T-helper 17 cell (primary cell): Measurements from ENCODE around the gene MSL3. TPM values are rescaled to one million over a fixed set of nuclear protein-coding genes. Genes with fewer than 3 reads are reported as not detected.

Experiments used
- ATAC-seq: fragments of 150-1000 bp; cut with Tn5 transposase; 2 replicates; pipeline ENCODE4 v1.10.0; 2021; ENCODE audit warnings: mild to moderate bottlenecking, moderate library complexity
- DNase-seq, 3 donors: peaks; one replicate each; pipeline versions ENCODE4 v3.0.0 to v3.0.0-alpha.2; 2020 to 2021
- H3K9me3 ChIP-seq: one replicate; pipeline ENCODE4 v1.7.0; 2013; ENCODE audit warnings: low read length, mild to moderate bottlenecking; ENCODE audit not compliant: control insufficient read depth, poor library complexity, severe bottlenecking
- H3K27ac Mint-ChIP-seq: one replicate; pipeline ENCODE4 v1.8.0; 2022; ENCODE audit warnings: mild to moderate bottlenecking, moderate library complexity, mixed read lengths
- H3K27me3 Mint-ChIP-seq: one replicate; pipeline ENCODE4 v1.8.0; 2022; ENCODE audit warnings: mixed read lengths
- H3K36me3 Mint-ChIP-seq: one replicate; pipeline ENCODE4 v1.8.0; 2022; ENCODE audit warnings: low read depth, mixed read lengths
- H3K4me1 Mint-ChIP-seq: one replicate; pipeline ENCODE4 v1.8.0; 2022; ENCODE audit warnings: mild to moderate bottlenecking, mixed read lengths
- H3K4me3 Mint-ChIP-seq: one replicate; pipeline ENCODE4 v1.8.0; 2022; ENCODE audit warnings: mild to moderate bottlenecking, moderate library complexity, mixed read lengths
- total RNA-seq, 4 donors: library from RNA in 2 of 4; stranded (reverse) in 2 of 4; gene quantifications; one replicate each; pipeline ENCODE4 v1.2.3 and lab custom pipeline; 2022 to 2026

MSL3 gene
- total RNA-seq, 2 donors from 2014 or later, result 86.2 to 86.3 TPM

DNA sequence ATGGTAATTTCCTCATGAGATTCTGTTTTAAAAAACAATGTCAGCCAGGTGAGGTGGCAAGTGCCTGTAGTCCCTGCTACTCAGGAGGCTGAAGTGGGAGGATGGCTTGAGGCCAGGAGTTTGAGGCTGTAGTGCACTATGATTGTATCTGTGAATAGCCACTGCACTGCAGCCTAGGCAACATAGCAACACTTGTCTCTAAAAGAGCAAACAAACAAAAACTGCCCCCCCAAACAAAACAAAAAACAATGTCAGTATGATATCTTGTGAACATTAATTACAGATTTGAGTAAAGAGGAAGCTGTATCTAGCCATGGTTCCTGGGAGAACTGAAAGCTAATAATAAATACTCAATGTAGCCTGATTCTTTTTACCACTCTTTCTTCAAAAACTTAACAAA, 6.8 kb upstream of the MSL3 start:
- DNase-seq (no peak), ATAC-seq (no peak)
- Mint-ChIP-seq H3K4me3 (no peak overlapping the region), H3K4me1 (no peaks in the 10 kb centered on the region), H3K36me3 (no peaks in the 10 kb centered on the region), H3K27ac (no peak overlapping the region), H3K27me3 (no peaks in the 10 kb centered on the region)
- H3K9me3 ChIP-seq, result no peaks in the 10 kb centered on the region

DNA sequence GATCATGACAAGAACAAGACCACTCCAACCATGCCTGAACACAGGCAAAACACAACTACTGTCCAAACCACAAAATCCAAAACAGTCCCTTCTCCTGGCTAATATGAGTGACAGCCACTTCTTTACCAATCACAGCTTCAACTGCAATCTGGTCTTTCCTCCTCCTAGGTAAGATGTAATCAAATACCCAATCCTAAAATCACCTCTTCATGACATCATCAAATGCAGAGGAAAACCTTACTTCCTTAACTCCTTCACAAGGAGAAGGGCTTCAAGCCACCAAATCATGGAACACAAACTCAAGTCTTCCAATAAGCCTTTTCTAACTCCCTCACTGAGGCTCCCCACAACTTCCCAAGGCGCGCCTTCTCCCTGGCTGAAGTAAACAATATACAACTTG, 4.4 kb upstream of the MSL3 start:
- Mint-ChIP-seq H3K4me3 (no peak overlapping the region), H3K36me3 (no peaks in the 10 kb centered on the region), H3K27me3 (no peaks in the 10 kb centered on the region), H3K27ac (no peak overlapping the region), H3K4me1 (peaks cover 3% of the 10 kb centered on the region)
- H3K9me3 ChIP-seq, result no peaks in the 10 kb centered on the region
- DNase-seq (no peak), ATAC-seq (no peak)

GRCh38 chrX:11754958-11755645, 2.9 kb upstream of the MSL3 start:
- ATAC-seq, result no peak
- Mint-ChIP-seq H3K27ac (no peak overlapping the region), H3K4me1 (peaks cover 9% of the 10 kb centered on the region), H3K4me3 (peak overlapping the region; percentile 64), H3K27me3 (no peaks in the 10 kb centered on the region), H3K36me3 (peaks cover 3% of the 10 kb centered on the region)
- no peaks in the 10 kb centered on the region for H3K9me3 ChIP-seq
- DNase-seq, result no peak

GRCh38 chrX:11755724-11756123, 2.3 kb upstream of the MSL3 start:
- Mint-ChIP-seq H3K4me3 (no peak overlapping the region), H3K27me3 (no peaks in the 10 kb centered on the region), H3K36me3 (peaks cover 3% of the 10 kb centered on the region), H3K4me1 (peaks cover 9% of the 10 kb centered on the region), H3K27ac (no peak overlapping the region)
- DNase-seq, result no peak
- no peak for ATAC-seq
- no peaks in the 10 kb centered on the region for H3K9me3 ChIP-seq

DNA sequence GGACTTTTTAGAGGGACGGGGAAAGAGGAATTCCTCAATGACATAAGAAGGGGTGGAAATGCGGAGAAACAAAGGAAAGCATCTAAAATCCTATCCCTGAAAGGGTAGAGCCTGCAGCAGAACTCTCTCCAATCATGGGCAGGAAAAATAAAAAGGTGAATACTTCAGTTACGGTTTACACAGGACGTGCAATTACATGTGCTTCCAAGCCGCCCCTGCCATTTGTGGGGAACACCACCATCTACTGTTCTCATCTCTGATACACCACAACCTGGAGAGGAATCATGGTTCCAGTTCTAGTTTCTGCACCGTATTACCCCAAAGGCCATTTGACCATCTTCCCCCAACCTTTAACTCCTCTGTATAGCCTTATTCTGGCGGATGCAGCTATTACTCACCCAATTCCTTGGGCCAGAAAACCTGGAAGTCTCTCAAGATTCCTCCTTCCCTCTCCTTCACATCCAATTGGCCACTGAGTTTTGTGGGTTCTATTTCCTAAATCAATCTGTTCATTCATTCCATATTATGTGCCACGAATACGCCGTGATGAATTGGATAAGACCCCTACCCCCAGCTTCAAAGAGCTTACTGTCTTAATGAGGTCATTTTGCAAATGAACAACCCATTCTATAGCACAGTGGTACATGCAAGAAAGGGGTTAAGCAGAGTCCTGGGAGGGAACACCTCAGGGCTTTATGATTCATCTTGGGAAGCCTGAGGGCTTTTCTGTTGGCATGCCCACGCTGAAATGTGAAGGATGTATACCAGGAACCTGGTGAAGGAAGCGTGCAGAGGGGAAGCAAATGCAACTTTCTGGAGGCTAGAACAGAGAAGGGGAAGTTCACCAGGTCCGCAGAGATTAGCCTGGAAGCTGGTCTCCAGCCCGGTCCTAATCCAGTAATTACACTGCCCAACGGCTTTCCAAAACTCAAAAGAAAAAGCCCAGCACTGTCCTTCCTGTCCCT, 1.4 kb upstream of the MSL3 start:
- Mint-ChIP-seq H3K27ac (no peak overlapping the region), H3K4me1 (peaks cover 11% of the 10 kb centered on the region)
- ATAC-seq, result no peak

DNA sequence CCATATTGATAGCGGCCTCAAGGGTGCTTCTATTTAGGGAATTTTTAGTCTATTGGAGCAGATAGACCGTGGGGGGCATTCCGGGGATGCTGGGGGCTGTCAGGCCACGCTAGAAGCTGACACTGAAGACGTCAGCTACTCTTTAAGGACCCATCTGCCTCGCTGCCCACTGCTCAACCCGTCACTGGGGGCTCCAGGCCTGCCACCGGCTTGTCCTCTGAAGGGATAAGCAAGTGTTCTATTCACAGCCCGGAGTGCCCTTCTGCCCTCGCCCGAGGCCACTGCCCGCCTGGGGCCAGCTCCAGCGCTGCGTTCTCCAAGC, 679 bp upstream of the MSL3 start:
- H3K27me3 Mint-ChIP-seq, result no peaks in the 10 kb centered on the region
- DNase-seq, result no peak
- no peaks in the 10 kb centered on the region for H3K9me3 ChIP-seq
- H3K27ac Mint-ChIP-seq, result no peak overlapping the region
- peaks cover 14% of the 10 kb centered on the region for H3K4me1 Mint-ChIP-seq
- ATAC-seq, result no peak
- peak overlapping the region; percentile 49 for H3K4me3 Mint-ChIP-seq
- H3K36me3 Mint-ChIP-seq, result peaks cover 3% of the 10 kb centered on the region

More for the DNA sequence above, 1.4 kb upstream of the MSL3 start:
- no peaks in the 10 kb centered on the region for H3K9me3 ChIP-seq
- no peak for DNase-seq
- Mint-ChIP-seq H3K36me3 (peaks cover 3% of the 10 kb centered on the region), H3K4me3 (peak overlapping the region; percentile 49), H3K27me3 (no peaks in the 10 kb centered on the region)

- no peaks in the 10 kb centered on the region for H3K9me3 ChIP-seq
- DNase-seq (peak; percentile 83 to 85 (median 84)), ATAC-seq (peak; percentile 78)
- Mint-ChIP-seq H3K27ac (peak overlapping the region; percentile 97), H3K4me3 (peak overlapping the region; percentile 99), H3K36me3 (peaks cover 3% of the 10 kb centered on the region), H3K27me3 (no peaks in the 10 kb centered on the region), H3K4me1 (peaks cover 17% of the 10 kb centered on the region)
Measured at GRCh38 chrX:11758400-11759171, 549 bp downstream of the MSL3 start.

DNA sequence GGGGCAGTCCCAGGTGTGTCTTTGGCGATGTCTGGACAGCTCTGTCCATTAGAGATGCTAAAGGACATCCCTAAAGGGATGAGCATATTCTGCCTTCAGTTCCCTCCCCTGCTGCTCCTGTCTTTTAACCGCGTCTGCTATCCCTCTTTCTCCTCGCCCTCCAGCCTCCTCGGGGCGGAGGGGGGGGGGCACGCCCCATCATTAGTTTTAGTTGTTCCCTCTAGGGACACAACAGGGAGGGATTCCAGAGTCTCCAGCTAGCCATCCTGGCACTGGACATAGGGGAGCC, 1.1 kb downstream of the MSL3 start:
- ATAC-seq (no peak), DNase-seq (no peak)

GRCh38 chrX:11759461-11760311, 1.6 kb downstream of the MSL3 start:
- H3K4me1 Mint-ChIP-seq, result peaks cover 26% of the 10 kb centered on the region
- DNase-seq, result peak; percentile 46 to 64 (median 46)
- H3K4me3 Mint-ChIP-seq, result peak overlapping the region; percentile 99
- peak; percentile 78 for ATAC-seq
- peak overlapping the region; percentile 97 for H3K27ac Mint-ChIP-seq
- no peaks in the 10 kb centered on the region for H3K27me3 Mint-ChIP-seq
- H3K9me3 ChIP-seq, result no peaks in the 10 kb centered on the region
- peaks cover 6% of the 10 kb centered on the region for H3K36me3 Mint-ChIP-seq

More for the DNA sequence above, 1.1 kb downstream of the MSL3 start:
- peaks cover 3% of the 10 kb centered on the region for H3K36me3 Mint-ChIP-seq
- H3K27me3 Mint-ChIP-seq, result no peaks in the 10 kb centered on the region
- no peaks in the 10 kb centered on the region for H3K9me3 ChIP-seq
- peak overlapping the region; percentile 99 for H3K4me3 Mint-ChIP-seq
- H3K4me1 Mint-ChIP-seq, result peaks cover 22% of the 10 kb centered on the region
- H3K27ac Mint-ChIP-seq, result peak overlapping the region; percentile 97

- peak overlapping the region; percentile 88 for H3K4me3 Mint-ChIP-seq
- peak overlapping the region; percentile 97 for H3K27ac Mint-ChIP-seq
- H3K27me3 Mint-ChIP-seq, result no peaks in the 10 kb centered on the region
- H3K4me1 Mint-ChIP-seq, result peaks cover 34% of the 10 kb centered on the region
- peaks cover 10% of the 10 kb centered on the region for H3K36me3 Mint-ChIP-seq
- no peak for DNase-seq
- H3K9me3 ChIP-seq, result no peaks in the 10 kb centered on the region
- ATAC-seq, result no peak
Measured at GRCh38 chrX:11760958-11761357, 2.9 kb downstream of the MSL3 start.

- H3K4me1 Mint-ChIP-seq, result peaks cover 35% of the 10 kb centered on the region
- peak overlapping the region; percentile 89 for H3K4me3 Mint-ChIP-seq
Measured at GRCh38 chrX:11764602-11765067, 6.6 kb downstream of the MSL3 start.

GRCh38 chrX:11765449-11765848, 7.4 kb downstream of the MSL3 start:
- peak; percentile 34 for ATAC-seq

More at GRCh38 chrX:11764602-11765067, 6.6 kb downstream of the MSL3 start:
- ATAC-seq (peak; percentile 22), DNase-seq (no peak)
- no peaks in the 10 kb centered on the region for H3K9me3 ChIP-seq
- Mint-ChIP-seq H3K27ac (peak overlapping the region; percentile 95), H3K27me3 (no peaks in the 10 kb centered on the region), H3K36me3 (peaks cover 7% of the 10 kb centered on the region)

More at GRCh38 chrX:11765449-11765848, 7.4 kb downstream of the MSL3 start:
- H3K9me3 ChIP-seq, result no peaks in the 10 kb centered on the region
- peaks cover 7% of the 10 kb centered on the region for H3K36me3 Mint-ChIP-seq
- H3K4me3 Mint-ChIP-seq, result peak overlapping the region; percentile 89
- H3K4me1 Mint-ChIP-seq, result peaks cover 37% of the 10 kb centered on the region
- DNase-seq, result no peak
- no peaks in the 10 kb centered on the region for H3K27me3 Mint-ChIP-seq
- peak overlapping the region; percentile 95 for H3K27ac Mint-ChIP-seq
